HEK293 (cell line): ENCODE data around the gene DGKB.

Experiments
- TCF7L2 ChIP-seq: IDR thresholded peaks from 2 replicates; pipeline ENCODE4 v1.6.1; 2011; ENCODE audit warnings: low read depth, mild to moderate bottlenecking, inconsistent platforms, low read length, moderate library complexity, borderline replicate concordance
- YY1 ChIP-seq: fragments of 450-650 bp; formaldehyde crosslinking; IDR thresholded peaks from 2 replicates; pipeline ENCODE4 v1.5.1; 2018; ENCODE audit warnings: missing biosample characterization, missing genetic modification characterization
- ZNF416 ChIP-seq: fragments of 450-650 bp; formaldehyde crosslinking; IDR thresholded peaks from 2 replicates; pipeline ENCODE4 v1.5.1; 2016; ENCODE audit warnings: missing biosample characterization, missing genetic modification characterization
- ZNF701 ChIP-seq: fragments of 450-650 bp; formaldehyde crosslinking; IDR thresholded peaks from 2 replicates; pipeline ENCODE4 v1.5.1; 2016; ENCODE audit warnings: missing biosample characterization, missing genetic modification characterization
- TF ChIP-seq, protein P1 (sequence below): fragments of 450-650 bp; formaldehyde crosslinking; IDR thresholded peaks from 2 replicates; pipeline ENCODE4 v1.5.1; 2016; ENCODE audit warnings: missing biosample characterization, missing genetic modification characterization
- TF ChIP-seq, protein P2 (sequence below): fragments of 450-650 bp; formaldehyde crosslinking; IDR thresholded peaks from 2 replicates; pipeline ENCODE4 v1.5.1; 2016; ENCODE audit warnings: missing biosample characterization, missing genetic modification characterization

DNA sequence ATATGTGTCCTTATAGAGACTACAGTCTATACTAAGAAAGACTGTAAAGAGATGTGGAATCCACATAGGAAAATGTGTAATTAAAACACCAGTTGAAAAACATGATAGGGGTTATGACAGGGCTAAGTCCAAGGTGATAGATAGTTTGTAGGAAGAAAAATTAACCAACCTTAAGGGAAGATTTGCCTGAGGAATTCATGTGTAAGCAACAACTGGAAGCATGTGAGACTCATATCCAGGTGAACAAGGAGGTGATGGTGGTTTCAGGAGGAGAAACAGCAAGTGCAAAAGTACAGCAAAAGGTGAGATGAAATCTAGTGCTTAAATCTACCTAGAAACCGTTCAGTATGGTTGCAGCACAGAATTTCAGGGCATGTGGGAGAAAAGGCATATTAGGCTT is 696.4 kb downstream of the DGKB start:
- TF ChIP-seq, protein P1, sequence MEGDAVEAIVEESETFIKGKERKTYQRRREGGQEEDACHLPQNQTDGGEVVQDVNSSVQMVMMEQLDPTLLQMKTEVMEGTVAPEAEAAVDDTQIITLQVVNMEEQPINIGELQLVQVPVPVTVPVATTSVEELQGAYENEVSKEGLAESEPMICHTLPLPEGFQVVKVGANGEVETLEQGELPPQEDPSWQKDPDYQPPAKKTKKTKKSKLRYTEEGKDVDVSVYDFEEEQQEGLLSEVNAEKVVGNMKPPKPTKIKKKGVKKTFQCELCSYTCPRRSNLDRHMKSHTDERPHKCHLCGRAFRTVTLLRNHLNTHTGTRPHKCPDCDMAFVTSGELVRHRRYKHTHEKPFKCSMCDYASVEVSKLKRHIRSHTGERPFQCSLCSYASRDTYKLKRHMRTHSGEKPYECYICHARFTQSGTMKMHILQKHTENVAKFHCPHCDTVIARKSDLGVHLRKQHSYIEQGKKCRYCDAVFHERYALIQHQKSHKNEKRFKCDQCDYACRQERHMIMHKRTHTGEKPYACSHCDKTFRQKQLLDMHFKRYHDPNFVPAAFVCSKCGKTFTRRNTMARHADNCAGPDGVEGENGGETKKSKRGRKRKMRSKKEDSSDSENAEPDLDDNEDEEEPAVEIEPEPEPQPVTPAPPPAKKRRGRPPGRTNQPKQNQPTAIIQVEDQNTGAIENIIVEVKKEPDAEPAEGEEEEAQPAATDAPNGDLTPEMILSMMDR (tag by site-specific recombination) = no peak
- TF ChIP-seq TCF7L2 (no peak), YY1 (tag by site-specific recombination) (no peak), ZNF701 (no peak), ZNF416 (tag by site-specific recombination) (no peak)
- TF ChIP-seq, protein P2, sequence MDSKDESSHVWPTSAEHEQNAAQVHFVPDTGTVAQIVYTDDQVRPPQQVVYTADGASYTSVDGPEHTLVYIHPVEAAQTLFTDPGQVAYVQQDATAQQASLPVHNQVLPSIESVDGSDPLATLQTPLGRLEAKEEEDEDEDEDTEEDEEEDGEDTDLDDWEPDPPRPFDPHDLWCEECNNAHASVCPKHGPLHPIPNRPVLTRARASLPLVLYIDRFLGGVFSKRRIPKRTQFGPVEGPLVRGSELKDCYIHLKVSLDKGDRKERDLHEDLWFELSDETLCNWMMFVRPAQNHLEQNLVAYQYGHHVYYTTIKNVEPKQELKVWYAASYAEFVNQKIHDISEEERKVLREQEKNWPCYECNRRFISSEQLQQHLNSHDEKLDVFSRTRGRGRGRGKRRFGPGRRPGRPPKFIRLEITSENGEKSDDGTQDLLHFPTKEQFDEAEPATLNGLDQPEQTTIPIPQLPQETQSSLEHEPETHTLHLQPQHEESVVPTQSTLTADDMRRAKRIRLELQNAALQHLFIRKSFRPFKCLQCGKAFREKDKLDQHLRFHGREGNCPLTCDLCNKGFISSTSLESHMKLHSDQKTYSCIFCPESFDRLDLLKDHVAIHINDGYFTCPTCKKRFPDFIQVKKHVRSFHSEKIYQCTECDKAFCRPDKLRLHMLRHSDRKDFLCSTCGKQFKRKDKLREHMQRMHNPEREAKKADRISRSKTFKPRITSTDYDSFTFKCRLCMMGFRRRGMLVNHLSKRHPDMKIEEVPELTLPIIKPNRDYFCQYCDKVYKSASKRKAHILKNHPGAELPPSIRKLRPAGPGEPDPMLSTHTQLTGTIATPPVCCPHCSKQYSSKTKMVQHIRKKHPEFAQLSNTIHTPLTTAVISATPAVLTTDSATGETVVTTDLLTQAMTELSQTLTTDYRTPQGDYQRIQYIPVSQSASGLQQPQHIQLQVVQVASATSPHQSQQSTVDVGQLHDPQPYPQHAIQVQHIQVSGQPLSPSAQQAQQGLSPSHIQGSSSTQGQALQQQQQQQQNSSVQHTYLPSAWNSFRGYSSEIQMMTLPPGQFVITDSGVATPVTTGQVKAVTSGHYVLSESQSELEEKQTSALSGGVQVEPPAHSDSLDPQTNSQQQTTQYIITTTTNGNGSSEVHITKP = no peak
